SU-DHL-6 (cell line): ENCODE measurements around the gene ARHGEF4.

ENCODE experiments used
- CTCF ChIP-seq: fragments of 200-600 bp; sonication (generic); IDR thresholded peaks from one replicate; pipeline ENCODE4 v1.5.1; 2017; ENCODE audit warnings: antibody characterized with exemption, mild to moderate bottlenecking, low read length, moderate library complexity; ENCODE audit not compliant: insufficient read depth, poor library complexity, severe bottlenecking
- EZH2phosphoT487 ChIP-seq: fragments of 200-600 bp; sonication (generic), shearing (Covaris generic); conservative IDR thresholded peaks from 2 replicates; pipeline ENCODE4 v1.6.1; 2018; ENCODE audit warnings: mild to moderate bottlenecking, antibody characterized with exemption, low read length, moderate library complexity, mixed read lengths

- TF ChIP-seq CTCF (no peak), EZH2phosphoT487 (no peak)
Measured at GRCh38 chr2:130787841-130788240, 48.9 kb upstream of the ARHGEF4 start.
